Tibial nerve (tissue), 4 donors: ENCODE results near the gene ASMTL. TPM values are rescaled to one million over a fixed set of nuclear protein-coding genes. Genes with fewer than 3 reads are reported as not detected.

ENCODE experiments used
- DNase-seq, 2 donors: peaks; one replicate each; pipeline ENCODE4 v3.0.0-alpha.2; 2019; ENCODE audit warnings: low spot score in 2 of 2
- H3K27ac ChIP-seq, 4 donors: fragments of 200-600 bp; sonication (generic) in 3 of 4; one replicate each; pipeline ENCODE4 v1.5.1; 2017 to 2019; ENCODE audit warnings: mild to moderate bottlenecking in 1 of 4
- H3K27me3 ChIP-seq, 2 donors: fragments of 200-600 bp; sonication (generic) in 1 of 2; one replicate each; pipeline versions ENCODE4 v1.5.1 to v1.6.0; 2017 to 2019
- H3K36me3 ChIP-seq, 3 donors: fragments of 200-600 bp; sonication (generic); one replicate each; pipeline ENCODE4 v1.5.1; 2018 to 2019
- H3K4me1 ChIP-seq, 4 donors: fragments of 200-600 bp; sonication (generic) in 3 of 4; one replicate each; pipeline ENCODE4 v1.5.1; 2017 to 2019
- H3K4me3 ChIP-seq, 4 donors: fragments of 200-600 bp; sonication (generic) in 3 of 4; one replicate each; pipeline ENCODE4 v1.5.1; 2017 to 2019; ENCODE audit warnings: mild to moderate bottlenecking in 1 of 4, moderate library complexity in 1 of 4
- H3K9me3 ChIP-seq, 4 donors: fragments of 200-600 bp; sonication (generic) in 3 of 4; one replicate each; pipeline ENCODE4 v1.5.1; 2017 to 2019
- CTCF ChIP-seq, 5 experiments: fragments of 200-600 bp in 3 of 5; fragments of 450-650 bp in 2 of 5; sonication (generic) in 3 of 5; IDR thresholded peaks; one replicate each; pipeline ENCODE4 v1.5.1; 2016 to 2019; ENCODE audit warnings: antibody characterized with exemption in 5 of 5, mild to moderate bottlenecking in 3 of 5, moderate library complexity in 2 of 5
- EP300 ChIP-seq, 2 donors: sonication (generic); formaldehyde crosslinking; IDR thresholded peaks; one replicate each; pipeline ENCODE4 v1.6.1; 2017; ENCODE audit warnings: antibody characterized with exemption in 2 of 2, mild to moderate bottlenecking in 1 of 2
- POLR2A ChIP-seq, 2 donors: fragments of 450-650 bp; IDR thresholded peaks; one replicate each; pipeline ENCODE4 v1.6.1; 2017; ENCODE audit warnings: antibody characterized with exemption in 2 of 2, mild to moderate bottlenecking in 2 of 2, moderate library complexity in 2 of 2
- WGBS, 2 donors: methylation state at CpG; one replicate each; pipeline ENCODE4 v1.1.5; 2018; 5-methylcytosine and 5-hydroxymethylcytosine counted together
- total RNA-seq, 4 donors: library from RNA; depleted of rRNA; stranded (reverse); fragments of >200 nt; gene quantifications; one replicate each; pipeline ENCODE4 v1.1.0, GENCODE V29; 2016

ASMTL gene
- total RNA-seq, 4 donors from 2014 or later: 25.1 to 47.2 (median 43.3) TPM

DNA sequence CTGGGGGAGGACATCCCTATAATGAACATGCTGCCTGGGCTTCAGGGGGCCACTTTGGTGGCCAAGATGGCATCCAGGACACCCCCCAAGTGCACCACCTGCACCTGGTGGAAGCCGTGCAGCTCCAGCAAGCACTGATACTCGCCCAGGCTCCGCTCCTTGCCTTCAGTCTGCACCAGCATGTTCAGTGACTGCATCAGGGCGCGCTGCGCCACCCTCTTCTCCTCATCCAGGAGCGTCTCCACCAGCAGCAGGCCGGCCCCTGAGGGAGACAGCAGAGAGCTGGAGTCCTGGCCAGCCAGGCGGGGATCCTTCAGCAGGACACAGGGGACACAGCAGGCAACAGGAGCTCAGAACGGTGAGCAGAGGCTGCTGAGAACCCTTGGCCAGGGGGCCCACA, 49.5 kb downstream of the ASMTL start:
- peaks cover 0 to 96% (median 25%) of the 10 kb centered on the region in 3 donors for H3K36me3 ChIP-seq
- H3K27me3 ChIP-seq: no peaks in the 10 kb centered on the region
- no peak for DNase-seq
- 97 to 98% methylated on average over 10 of the region's 10 CpGs for WGBS, 2 donors
- H3K27ac ChIP-seq: no peak overlapping the region
- no peak overlapping the region for H3K4me3 ChIP-seq
- no peaks in the 10 kb centered on the region for H3K4me1 ChIP-seq
- no peak for TF ChIP-seq POLR2A (IDR thresholded peaks at IDR 0.05)
- TF ChIP-seq EP300 (IDR thresholded peaks at IDR 0.05): no peak
- no peak for TF ChIP-seq CTCF (IDR thresholded peaks at IDR 0.05)
- H3K9me3 ChIP-seq: no peaks in the 10 kb centered on the region

DNA sequence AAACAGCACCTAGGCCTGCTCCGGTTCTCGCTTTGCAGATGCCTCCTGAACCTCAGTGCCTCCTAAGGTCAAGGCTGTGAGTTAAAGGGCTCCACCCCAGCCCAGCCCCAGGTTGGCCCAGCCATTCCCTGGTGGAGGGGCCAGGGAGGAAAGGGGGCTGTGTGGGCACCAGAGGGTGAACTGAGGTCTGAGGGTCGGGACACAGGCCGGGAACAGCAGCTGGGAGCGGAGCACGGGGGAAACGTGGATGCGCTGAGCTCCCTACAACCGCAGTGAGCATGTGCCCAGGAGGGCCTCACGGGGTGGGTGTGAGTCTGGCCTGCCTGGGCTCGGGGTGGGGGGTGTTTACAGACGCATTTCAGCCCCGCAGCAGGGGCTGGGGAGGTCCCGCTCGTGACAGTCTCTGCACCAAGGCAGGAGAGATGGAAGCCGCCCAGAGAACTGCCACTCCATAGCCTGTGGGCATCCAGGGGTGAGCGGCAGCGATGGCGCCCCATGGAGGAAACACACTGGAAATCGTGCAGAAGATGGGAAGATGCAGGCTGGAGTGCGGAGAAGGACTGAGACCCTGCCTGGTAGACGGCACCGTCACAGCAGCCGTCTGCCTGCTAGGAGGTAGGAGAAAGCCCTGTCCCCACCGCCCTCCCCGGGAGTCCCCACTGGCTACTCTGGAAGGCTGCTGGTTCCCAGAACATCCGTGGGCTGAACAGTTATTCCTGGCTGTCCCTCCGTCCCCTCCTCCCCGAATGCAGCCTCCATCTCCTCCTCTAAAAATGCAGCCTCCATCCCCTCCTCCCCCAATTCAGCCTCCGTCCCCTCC, 50.9 kb downstream of the ASMTL start:
- Histone ChIP-seq H3K27me3 (no peaks in the 10 kb centered on the region), H3K9me3 (no peaks in the 10 kb centered on the region), H3K27ac (no peak overlapping the region), H3K36me3 (peaks cover 0 to 97% (median 24%) of the 10 kb centered on the region in 3 donors), H3K4me1 (no peaks in the 10 kb centered on the region), H3K4me3 (no peak overlapping the region)
- TF ChIP-seq EP300 (IDR thresholded peaks at IDR 0.05): no peak
- 86 to 88% methylated on average over 21 to 30 of the region's 30 CpGs for WGBS, 2 donors
- no peak for DNase-seq

DNA sequence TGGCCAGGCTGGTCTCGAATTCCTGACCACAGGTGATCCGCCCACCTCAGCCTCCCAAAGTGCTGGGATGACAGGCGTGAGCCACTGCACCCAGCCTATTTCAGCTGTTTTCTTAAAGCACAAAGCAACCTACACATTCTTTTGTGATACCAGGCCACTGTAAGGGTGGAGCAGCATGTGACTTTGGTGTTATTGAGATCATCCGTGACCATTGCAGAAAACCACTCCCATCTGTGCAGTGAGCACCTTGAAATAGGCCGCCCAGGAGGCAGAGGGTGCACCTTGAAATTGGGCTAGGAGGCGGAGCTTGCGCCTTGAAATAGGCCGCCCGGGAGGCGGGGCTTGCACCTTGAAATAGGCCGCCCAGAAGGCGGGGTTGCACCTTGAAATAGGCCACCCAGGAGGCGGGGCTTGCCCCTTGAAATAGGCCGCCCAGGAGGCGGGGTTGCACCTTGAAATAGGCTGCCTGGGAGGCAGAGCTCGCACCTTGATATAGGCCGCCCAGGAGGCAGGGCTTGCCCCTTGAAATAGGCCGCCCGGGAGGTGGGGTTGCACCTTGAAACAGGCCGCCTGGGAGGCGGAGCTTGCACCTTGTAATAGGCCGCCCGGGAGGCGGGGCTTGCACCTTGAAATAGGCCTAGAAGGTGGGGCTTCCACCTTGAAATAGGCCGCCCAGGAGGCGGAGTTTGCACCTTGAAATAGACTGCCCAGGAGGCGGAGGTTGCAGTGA, 51.8 kb downstream of the ASMTL start:
- no peak overlapping the region for H3K27ac ChIP-seq
- no peaks in the 10 kb centered on the region for H3K4me1 ChIP-seq
- no peak for DNase-seq
- no peaks in the 10 kb centered on the region for H3K27me3 ChIP-seq
- TF ChIP-seq CTCF (IDR thresholded peaks at IDR 0.05) (no peak), EP300 (IDR thresholded peaks at IDR 0.05) (no peak), POLR2A (IDR thresholded peaks at IDR 0.05) (no peak)
- H3K9me3 ChIP-seq: no peaks in the 10 kb centered on the region
- H3K36me3 ChIP-seq: peaks cover 0 to 95% (median 19%) of the 10 kb centered on the region in 3 donors
- WGBS, 2 donors: 75 to 84% methylated on average over 27 of the region's 27 CpGs
- no peak overlapping the region for H3K4me3 ChIP-seq

GRCh38 chrX:1400049-1400448, 52.7 kb downstream of the ASMTL start:
- TF ChIP-seq POLR2A (IDR thresholded peaks at IDR 0.05): no peak
- TF ChIP-seq CTCF (IDR thresholded peaks at IDR 0.05): no peak
- no peak for TF ChIP-seq EP300 (IDR thresholded peaks at IDR 0.05)
- Histone ChIP-seq H3K4me3 (no peak overlapping the region), H3K4me1 (peaks cover 0 to 4% (median under 1%) of the 10 kb centered on the region in 4 donors), H3K9me3 (no peaks in the 10 kb centered on the region), H3K27me3 (no peaks in the 10 kb centered on the region), H3K36me3 (peaks cover 0 to 86% (median 19%) of the 10 kb centered on the region in 3 donors), H3K27ac (no peak overlapping the region)
- no peak for DNase-seq
- WGBS, 2 donors: 86 to 95% methylated on average over 12 of the region's 12 CpGs

GRCh38 chrX:1398431-1399340, 54.0 kb downstream of the ASMTL start:
- no peak for DNase-seq
- Histone ChIP-seq H3K4me3 (no peak overlapping the region), H3K27me3 (no peaks in the 10 kb centered on the region), H3K4me1 (peaks cover 0 to 18% (median 7%) of the 10 kb centered on the region in 4 donors), H3K9me3 (no peaks in the 10 kb centered on the region), H3K36me3 (peaks cover 0 to 73% (median 8%) of the 10 kb centered on the region in 3 donors), H3K27ac (no peak overlapping the region)
- TF ChIP-seq POLR2A (IDR thresholded peaks at IDR 0.05): no peak
- no peak for TF ChIP-seq CTCF (IDR thresholded peaks at IDR 0.05)
- no peak for TF ChIP-seq EP300 (IDR thresholded peaks at IDR 0.05)
- WGBS, 2 donors: 80 to 87% methylated on average over 29 of the region's 29 CpGs
